Lower leg skin (tissue), 4 donors: ENCODE results near the gene ZNF451. TPM values are rescaled to one million over a fixed set of nuclear protein-coding genes. Genes with fewer than 3 reads are reported as not detected.
"Not testable (repeated sequence)": the region's sequence is repeated elsewhere in the genome, so short reads cannot be mapped to it uniquely, and the experiment has no call there.

Source experiments
- DNase-seq, 2 donors: peaks; one replicate each; pipeline ENCODE4 v3.0.0-alpha.2; 2019; ENCODE audit warnings: low spot score in 2 of 2
- H3K4me3 ChIP-seq: fragments of 200-600 bp; sonication (generic); 2 replicates; pipeline ENCODE4 v1.5.1; 2017; ENCODE audit warnings: mild to moderate bottlenecking, low read depth; ENCODE audit not compliant: poor library complexity, severe bottlenecking
- CTCF ChIP-seq, 3 donors: fragments of 450-650 bp; IDR thresholded peaks; one replicate each; pipeline ENCODE4 v1.5.1; 2016; ENCODE audit warnings: antibody characterized with exemption in 3 of 3, mild to moderate bottlenecking in 3 of 3, moderate library complexity in 2 of 3
- POLR2A ChIP-seq, 2 donors: fragments of 450-650 bp; IDR thresholded peaks; one replicate each; pipeline ENCODE4 v1.6.1; 2016 to 2017; ENCODE audit warnings: antibody characterized with exemption in 2 of 2, mild to moderate bottlenecking in 1 of 2, moderate library complexity in 1 of 2
- WGBS, 2 donors: methylation state at CpG; one replicate each; pipeline ENCODE4 v1.1.5; 2018; 5-methylcytosine and 5-hydroxymethylcytosine counted together
- intact Hi-C: fragments of 100-400 bp; cut with DNase I; formaldehyde crosslinking; loops from one replicate; pipeline ENCODE4 v1.15.0; 2023; ENCODE audit warnings: low total_unique reads
- total RNA-seq, 4 donors: library from RNA; depleted of rRNA; stranded (reverse); fragments of >200 nt; gene quantifications; one replicate each; pipeline ENCODE4 v1.1.0, GENCODE V29; 2016

ZNF451 gene
- total RNA-seq, 4 donors from 2014 or later, result 36.8 to 68.9 (median 49.7) TPM

GRCh38 chr6:57089265-57089664 is 723 bp upstream of the ZNF451 start:
- no peak for DNase-seq
- WGBS, 2 donors, result 64 to 68% methylated on average over 3 of the region's 3 CpGs
- intact Hi-C loops, result no loop called here
- TF ChIP-seq CTCF (IDR thresholded peaks at IDR 0.05) (no peak), POLR2A (IDR thresholded peaks at IDR 0.05) (no peak)
- H3K4me3 ChIP-seq, result no peak overlapping the region

DNA sequence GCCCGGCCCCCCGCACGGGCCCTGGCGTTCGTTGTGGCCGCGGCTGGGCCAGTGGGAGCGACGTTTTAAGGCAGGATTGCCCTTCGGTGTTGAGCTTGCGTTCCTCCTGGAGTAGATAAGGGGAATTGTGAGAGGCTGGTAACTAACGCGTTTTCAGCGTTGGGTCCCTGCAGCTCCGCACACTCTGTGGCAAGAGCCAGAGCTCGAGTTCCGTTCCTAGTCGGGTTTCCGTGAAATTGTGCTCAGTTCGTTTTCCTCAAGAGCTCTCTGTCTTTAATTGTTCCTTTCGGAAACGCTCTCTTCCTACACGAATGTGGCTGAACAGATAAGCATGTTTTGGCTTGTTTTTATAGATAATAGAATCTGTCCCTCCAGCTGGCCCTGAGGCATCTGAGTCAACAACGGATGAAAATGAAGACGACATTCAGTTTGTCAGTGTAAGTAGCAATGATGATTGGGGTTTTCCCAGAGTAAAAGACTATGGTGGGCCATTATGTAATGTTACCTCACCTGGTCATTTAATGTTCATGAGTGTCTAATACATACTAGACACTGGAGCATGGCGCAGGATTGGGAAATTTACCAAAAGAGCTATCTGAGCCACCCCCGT is 575 bp downstream of the ZNF451 start:
- no CpG with 5 or more reads among the region's 27 CpGs for WGBS, 2 donors
- DNase-seq, intact Hi-C loops, H3K4me3 ChIP-seq: not testable (repeated sequence)

- H3K4me3 ChIP-seq, DNase-seq, intact Hi-C loops: not testable (repeated sequence)
- 88 to 92% methylated on average over 7 of the region's 7 CpGs for WGBS, 2 donors
Observed at GRCh38 chr6:57091375-57091774, 1.4 kb downstream of the ZNF451 start.

DNA sequence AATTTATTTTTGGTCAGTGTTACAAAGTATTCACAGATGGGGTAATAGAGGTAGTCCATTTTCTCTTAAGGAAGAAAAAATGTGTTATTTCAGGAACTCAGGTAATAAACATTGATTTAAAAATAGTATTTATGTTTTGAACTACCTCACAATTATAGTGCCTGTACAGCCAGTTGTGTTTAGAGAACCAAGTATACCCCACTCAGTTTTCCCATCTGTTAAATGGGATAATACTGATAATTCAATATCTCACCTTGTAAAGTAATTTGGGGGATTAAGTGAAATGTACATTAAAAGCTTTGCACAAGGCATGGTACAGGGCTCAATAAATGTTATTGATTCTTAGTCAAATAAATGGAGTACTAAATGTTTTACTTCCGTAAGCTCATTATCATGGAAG is 4.7 kb downstream of the ZNF451 start:
- intact Hi-C loops, result no loop called here
- 100% methylated on average over 1 of the region's 1 CpG for WGBS, 2 donors
- no peak for TF ChIP-seq CTCF (IDR thresholded peaks at IDR 0.05)
- no peak for TF ChIP-seq POLR2A (IDR thresholded peaks at IDR 0.05)
- DNase-seq, result no peak
- H3K4me3 ChIP-seq, result no peak overlapping the region

- TF ChIP-seq CTCF (IDR thresholded peaks at IDR 0.05) (no peak), POLR2A (IDR thresholded peaks at IDR 0.05) (no peak)
- no peak for DNase-seq
- no peak overlapping the region for H3K4me3 ChIP-seq
- intact Hi-C loops, result no loop called here
- WGBS, 2 donors, result 59 to 76% methylated on average over 1 of the region's 1 CpG
Observed at GRCh38 chr6:57097596-57097995, 7.6 kb downstream of the ZNF451 start.

- no peak for DNase-seq
- TF ChIP-seq POLR2A (IDR thresholded peaks at IDR 0.05) (no peak), CTCF (IDR thresholded peaks at IDR 0.05) (no peak)
- intact Hi-C loops, result no loop called here
- 90 to 92% methylated on average over 3 of the region's 3 CpGs for WGBS, 2 donors
- H3K4me3 ChIP-seq, result no peak overlapping the region
Observed at GRCh38 chr6:57102976-57103375, 13.0 kb downstream of the ZNF451 start.

DNA sequence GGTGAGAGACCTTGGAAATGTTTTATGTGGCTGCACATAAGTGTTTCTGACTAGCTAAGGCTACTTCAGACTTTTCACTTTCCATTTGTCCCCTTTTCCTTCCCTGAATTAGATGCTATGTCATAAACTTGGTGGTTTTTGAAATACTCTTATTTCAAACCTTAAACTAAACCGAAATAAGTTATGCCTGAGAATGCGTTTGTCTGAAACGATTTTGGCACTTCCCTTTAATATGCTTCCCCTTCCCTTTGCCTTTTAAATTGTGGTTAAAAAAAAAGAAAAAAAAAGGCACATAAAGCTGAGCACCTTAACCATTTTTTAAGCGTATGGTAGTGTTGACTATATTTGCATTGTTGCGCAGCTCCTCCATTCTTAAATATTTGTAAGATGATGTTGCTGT is 14.3 kb downstream of the ZNF451 start:
- no peak for TF ChIP-seq CTCF (IDR thresholded peaks at IDR 0.05)
- no peak for TF ChIP-seq POLR2A (IDR thresholded peaks at IDR 0.05)
- intact Hi-C loops, result loop anchor here (1.0 kb wide), 1 partner anchor 14 kb away; no protein-coding TSS in a partner anchor
- no peak for DNase-seq
- H3K4me3 ChIP-seq, result no peak overlapping the region
- 82 to 89% methylated on average over 5 of the region's 5 CpGs for WGBS, 2 donors
